ENCODE results near the gene DMRT1.
A peak's percentile ranks its signal among the peaks of the same experiment; 100 is the strongest.

- no peak for TF ChIP-seq CTCF (conservative IDR thresholded peaks at IDR 0.05 in 1 of 2, IDR thresholded peaks at IDR 0.05 in 1 of 2; ENCODE audit: low read depth in 1 of 2, low read length in 2 of 2)
- TF ChIP-seq EZH2 (IDR thresholded peaks at IDR 0.05; ENCODE audit: low read length, missing control alignments), result peak; percentile 99
These were observed 131.2 kb downstream of the DMRT1 start for GRCh38 chr9:972501-973294.

Data from fibroblast of lung (primary cell).